Activated CD4-positive, CD25-positive, alpha-beta regulatory T cell treated with anti-CD3 and anti-CD28 coated beads, Interleukin-2, amount 50 U/mL, for 16 hours (primary cell): ENCODE data around the gene EPHB2.
"Not testable (repeated sequence)": the region's sequence is repeated elsewhere in the genome, so short reads cannot be mapped to it uniquely, and the experiment has no call there.

Experiments
- DNase-seq: peaks from one replicate; pipeline ENCODE4 v3.0.0-alpha.2; 2020; ENCODE audit warnings: low read depth, low spot score

EPHB2 gene

DNA sequence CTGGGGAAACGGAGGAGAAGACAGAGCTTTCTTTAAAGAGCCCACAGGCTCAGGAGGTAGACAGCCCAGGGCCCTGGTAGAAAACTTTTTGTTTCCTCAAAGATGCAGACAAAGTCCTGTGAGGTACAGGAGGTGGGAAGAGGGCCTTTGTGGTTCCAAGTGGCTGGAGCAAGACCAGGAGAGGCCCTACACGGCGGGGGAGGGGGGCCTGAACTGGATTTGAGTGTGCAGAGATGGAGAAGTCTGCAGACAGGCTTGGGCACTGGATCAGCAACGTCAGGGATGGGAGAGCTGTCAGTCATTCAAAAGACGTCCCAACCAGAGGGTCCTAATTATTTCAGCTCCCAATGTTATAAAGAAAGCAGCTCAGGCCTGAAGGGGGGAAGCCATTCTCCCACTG lies 126.2 kb downstream of the EPHB2 start:
- no peak for DNase-seq

DNA sequence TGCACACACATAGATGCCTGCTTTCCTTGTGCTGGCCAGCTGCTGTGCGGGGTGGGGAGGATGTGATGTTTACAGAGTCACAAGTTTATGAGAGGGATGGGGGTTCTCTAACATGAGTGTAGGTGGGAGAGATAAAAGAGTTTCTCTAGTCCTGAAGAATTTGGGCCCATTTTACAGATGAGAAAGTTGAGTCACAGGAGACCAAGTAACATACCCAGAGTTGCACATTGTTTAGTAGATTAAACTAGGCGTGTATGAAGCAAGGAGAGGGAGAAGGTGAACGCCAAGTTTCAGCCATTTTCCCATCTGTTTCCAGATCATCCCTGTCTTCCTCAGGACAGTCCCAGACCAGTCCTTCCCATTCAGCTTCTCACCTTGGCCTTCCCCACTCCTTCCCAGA lies 126.7 kb downstream of the EPHB2 start:
- no peak for DNase-seq

GRCh38 chr1:22838965-22839364 lies 128.3 kb downstream of the EPHB2 start:
- no peak for DNase-seq

DNA sequence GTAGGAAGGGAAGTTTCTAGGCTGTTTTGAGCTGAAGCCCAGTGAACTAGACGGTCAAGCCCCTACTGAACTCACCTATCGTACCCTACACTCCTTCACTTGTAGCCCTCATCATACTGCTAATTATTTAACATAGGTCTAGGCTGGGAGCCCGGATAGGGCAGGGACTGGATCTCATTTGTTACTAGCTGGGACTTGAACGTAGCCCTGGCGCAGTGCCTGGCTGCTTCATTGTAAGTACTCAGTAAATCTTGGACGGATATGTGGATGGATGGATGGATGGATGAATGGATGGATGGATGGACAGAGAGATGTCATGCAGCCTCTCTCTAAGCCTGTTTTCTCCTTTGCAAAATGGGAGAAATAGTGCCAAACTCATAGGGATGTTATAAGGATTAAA lies 129.2 kb downstream of the EPHB2 start:
- no peak for DNase-seq

GRCh38 chr1:22841142-22841541 lies 130.5 kb downstream of the EPHB2 start:
- DNase-seq = no peak

GRCh38 chr1:22841860-22842281 lies 131.2 kb downstream of the EPHB2 start:
- no peak for DNase-seq

GRCh38 chr1:22843441-22844183 lies 133.0 kb downstream of the EPHB2 start:
- DNase-seq = not testable (repeated sequence)

- no peak for DNase-seq
Observed at GRCh38 chr1:22844621-22845020, 134.0 kb downstream of the EPHB2 start.

- DNase-seq = no peak
Observed at GRCh38 chr1:22845398-22845935, 134.8 kb downstream of the EPHB2 start.

GRCh38 chr1:22846458-22846857 lies 135.8 kb downstream of the EPHB2 start:
- no peak for DNase-seq

DNA sequence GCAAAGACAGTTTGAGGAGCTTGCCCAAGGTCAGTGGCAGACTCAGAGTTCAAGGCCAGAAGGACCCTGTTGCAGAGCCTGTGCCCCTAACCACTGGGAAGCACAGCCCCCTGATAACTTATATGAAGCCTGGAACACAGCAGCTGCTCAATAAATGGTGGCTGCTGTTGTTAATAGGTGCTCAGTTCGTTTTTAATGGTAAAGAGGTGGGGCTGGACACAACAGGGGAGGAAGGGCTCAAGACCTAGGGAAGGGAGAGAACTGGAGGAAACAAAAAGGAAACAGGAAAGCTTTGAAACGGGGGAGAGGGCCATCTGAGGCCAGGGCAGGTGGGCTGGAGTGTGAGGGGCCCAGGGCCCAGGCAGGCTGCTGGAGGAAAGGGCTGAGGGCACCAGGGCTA lies 136.6 kb downstream of the EPHB2 start:
- no peak for DNase-seq

DNA sequence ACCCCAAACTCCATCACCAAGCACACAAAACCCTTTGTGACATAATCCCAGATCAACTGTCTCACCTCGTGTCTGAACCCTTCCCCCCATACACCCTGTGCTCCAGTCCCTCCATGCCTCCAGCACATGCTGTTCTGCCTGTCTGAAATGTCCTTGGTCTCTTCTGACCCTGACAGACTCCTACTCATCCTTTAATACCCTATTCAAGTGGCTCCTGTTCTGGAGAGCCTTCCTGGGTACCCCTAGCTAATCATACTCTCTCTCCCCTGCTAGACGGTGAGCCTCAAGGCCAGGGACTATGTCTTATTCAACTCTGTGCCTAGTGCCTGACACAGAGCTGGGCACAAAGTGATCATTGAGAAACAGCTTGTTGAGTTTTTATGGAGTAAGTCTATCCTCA lies 137.1 kb downstream of the EPHB2 start:
- DNase-seq = no peak

DNA sequence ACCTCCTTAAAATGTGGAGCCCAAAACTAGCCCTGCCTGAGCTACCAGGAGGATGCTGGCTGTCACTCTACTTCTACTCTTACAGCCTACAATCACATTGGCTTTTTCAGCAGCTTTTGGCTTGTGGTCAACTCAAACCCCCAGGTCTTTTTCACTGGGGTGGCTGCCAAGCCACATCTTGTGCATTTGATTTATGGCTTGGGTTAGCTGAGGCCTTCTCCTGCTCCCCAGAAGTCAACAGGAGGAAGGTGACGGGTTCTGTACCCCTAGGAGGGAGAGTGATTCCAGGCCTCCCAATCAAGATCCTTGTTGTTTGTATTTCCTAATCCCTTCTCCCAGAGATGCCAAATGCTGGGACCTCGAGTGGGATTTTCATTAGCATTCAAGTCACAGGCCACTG lies 137.8 kb downstream of the EPHB2 start:
- DNase-seq = no peak

- no peak for DNase-seq
Observed at GRCh38 chr1:22849770-22850169, 139.1 kb downstream of the EPHB2 start.

DNA sequence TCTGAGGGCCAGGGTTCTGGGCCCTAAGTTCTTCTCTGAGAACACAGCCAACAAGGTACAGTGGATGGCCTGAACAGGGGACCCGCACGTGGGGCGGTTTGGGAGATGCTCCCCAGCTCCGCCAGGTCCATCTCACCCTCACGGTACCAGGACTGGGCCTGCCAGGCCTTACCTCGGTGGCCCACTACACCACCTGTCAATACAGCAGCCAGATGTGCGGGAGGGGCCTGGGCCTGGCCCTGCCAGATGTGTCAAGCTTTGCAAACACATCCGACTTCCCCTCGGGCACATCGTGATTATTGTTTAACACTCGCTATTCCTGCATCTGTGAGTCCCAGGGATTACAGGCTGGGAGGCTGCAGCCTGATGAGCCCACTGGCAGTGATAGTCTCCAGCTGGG lies 139.6 kb downstream of the EPHB2 start:
- DNase-seq = no peak

DNA sequence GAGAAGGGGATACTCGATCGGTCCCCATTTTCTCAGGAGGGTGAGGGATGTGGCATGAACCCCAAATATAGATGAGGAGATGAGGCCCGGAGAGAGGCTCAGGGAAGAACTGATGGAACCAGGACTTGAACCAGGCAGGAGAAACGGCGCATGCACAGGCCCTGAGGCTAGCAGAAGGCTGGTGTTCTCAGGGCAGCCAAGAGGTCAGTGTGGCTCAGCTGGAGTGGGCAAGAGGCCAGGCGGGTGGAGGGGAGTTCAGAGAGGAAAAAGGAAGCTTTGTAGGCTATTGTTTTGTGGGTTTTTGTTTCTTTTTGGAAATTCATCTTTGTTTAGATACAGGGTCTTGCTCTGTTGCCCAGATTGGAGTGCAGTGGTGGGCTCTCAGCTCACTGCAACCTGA lies 140.0 kb downstream of the EPHB2 start:
- DNase-seq = no peak

GRCh38 chr1:22851517-22851916 lies 140.9 kb downstream of the EPHB2 start:
- DNase-seq = no peak

DNA sequence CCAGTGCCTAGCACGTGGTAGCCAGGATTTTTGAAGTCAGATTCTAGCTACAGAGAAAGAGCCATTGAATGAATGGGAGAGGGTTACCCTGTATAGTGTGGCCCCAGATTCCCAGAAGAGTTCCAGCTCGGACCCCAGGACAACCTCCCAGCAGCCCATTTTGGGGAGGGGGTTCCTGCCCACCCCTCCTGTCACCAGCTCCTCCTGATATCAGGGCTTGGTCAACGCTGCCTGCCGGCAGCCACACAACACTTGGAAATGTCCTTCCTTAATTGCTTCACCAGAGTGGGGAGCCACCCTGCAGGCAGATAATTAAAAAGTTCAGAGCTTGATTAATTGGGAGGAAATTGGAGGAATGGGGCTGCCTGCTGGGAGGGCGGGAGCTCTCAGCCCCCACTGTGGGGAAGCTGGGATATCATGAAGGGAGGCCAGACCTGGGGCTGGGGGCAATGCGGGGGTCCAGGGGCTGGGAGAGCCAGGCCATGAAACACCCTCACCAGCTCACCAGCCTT lies 141.6 kb downstream of the EPHB2 start:
- DNase-seq = no peak

DNA sequence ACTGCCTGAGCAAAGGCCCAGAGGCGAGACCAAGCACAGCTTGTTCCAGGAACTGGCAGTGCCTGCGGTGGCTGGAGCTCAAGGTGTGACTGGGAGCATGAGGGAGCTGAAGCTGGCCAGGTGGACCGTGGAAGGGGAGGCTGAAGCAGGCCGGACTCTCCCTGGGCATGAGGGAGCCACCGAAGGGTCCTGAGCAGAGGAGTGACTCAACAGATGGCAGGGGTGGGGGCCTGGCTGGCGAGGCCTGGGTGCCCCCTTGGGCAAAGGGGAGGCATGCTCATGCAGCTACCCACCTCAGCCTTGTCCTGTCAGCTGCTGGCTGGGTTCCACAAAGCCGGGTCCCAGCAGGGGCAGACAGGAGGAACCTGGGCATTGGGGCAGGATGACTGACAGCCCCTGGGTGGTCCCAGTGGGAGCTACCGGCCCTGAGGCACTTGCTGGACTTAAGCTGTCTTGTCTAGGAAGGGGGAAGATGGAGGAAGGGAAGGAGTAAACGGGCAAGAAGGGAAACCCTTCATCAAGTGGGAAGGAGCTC lies 143.1 kb downstream of the EPHB2 start:
- no peak for DNase-seq

GRCh38 chr1:22854688-22855565 lies 144.3 kb downstream of the EPHB2 start:
- no peak for DNase-seq

DNA sequence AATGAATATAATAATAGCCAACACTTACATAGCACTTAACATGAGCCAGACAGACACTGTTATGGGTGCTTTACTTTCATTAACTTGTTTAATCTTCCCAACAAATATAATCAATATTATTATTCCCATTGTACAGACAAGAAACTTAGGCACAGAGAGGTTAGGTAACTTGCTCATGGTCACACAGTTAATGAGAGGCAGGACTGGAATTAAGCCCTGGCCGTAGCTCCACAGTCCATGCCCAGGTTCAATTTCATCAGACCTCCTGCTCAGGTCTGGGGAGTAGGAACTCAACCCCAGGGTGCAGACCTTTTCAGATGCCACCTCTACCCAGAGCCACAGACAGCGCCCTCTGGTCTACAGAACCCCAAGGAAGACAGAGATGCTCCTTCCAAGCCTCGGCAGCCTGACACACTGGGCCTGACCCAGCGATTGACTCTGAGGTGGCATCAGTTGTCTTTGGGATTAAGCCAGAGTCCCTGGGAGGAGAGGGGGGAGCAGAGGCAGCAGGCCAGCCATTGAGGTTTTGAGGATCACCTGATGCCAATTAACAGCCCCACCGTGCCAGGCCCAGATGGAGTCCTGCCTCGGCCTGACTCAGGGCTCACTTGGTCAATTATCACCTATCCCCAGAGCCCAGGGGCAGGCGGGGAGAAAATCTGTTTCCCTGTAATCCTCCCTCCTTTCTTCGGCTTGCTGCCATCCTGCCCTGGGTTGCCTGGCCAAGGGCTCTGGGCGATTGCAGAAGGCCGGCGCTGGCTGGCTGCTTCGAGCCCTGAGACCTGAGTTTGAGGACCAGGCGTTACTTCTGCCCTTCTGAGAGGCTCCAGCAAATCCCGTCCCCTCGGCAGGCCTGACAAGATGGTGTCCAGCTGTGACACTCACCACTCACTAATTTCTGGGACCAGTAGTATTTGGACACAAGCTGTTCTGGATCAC lies 145.3 kb downstream of the EPHB2 start:
- DNase-seq = no peak
